Measurements from ENCODE around the gene NET1. TPM values are rescaled to one million over a fixed set of nuclear protein-coding genes. Genes with fewer than 3 reads are reported as not detected.

NET1 gene
- total RNA-seq, 4 donors from 2014 or later, result 272 to 430 (median 363) TPM

DNA sequence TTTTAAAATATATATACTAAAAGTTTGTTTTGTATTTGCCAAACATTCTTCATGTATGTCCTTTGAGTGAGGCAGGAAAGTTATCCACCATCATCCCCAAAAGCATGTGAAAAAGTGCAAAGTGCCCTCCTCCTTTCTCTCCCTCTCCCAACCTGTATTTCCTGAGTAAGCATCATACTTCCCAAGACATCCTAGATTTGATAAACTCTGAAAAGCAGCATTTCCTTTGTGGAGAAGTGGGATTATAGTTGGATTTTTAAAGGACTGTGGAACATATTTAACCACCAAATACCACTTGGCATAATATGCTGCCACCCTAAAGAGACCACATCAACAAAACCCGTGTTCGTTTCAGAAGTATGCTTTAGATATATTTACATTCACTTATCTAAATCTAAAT, 36.9 kb downstream of the NET1 start:
- Histone ChIP-seq H3K9me3 (no peaks in the 10 kb centered on the region), H3K27me3 (no peaks in the 10 kb centered on the region), H3K4me1 (peaks cover 6 to 39% (median 34%) of the 10 kb centered on the region in 4 donors), H3K4me3 (peak overlapping the region; percentile 59 to 74 (median 66)), H3K36me3 (peaks cover 22 to 27% (median 23%) of the 10 kb centered on the region in 4 donors), H3K27ac (replicated peaks in 1 of 4) (peak overlapping the region; percentile 74 to 85 (median 78))
- no peak for TF ChIP-seq POLR2AphosphoS5 (IDR thresholded peaks at IDR 0.05)
- TF ChIP-seq, protein P1, sequence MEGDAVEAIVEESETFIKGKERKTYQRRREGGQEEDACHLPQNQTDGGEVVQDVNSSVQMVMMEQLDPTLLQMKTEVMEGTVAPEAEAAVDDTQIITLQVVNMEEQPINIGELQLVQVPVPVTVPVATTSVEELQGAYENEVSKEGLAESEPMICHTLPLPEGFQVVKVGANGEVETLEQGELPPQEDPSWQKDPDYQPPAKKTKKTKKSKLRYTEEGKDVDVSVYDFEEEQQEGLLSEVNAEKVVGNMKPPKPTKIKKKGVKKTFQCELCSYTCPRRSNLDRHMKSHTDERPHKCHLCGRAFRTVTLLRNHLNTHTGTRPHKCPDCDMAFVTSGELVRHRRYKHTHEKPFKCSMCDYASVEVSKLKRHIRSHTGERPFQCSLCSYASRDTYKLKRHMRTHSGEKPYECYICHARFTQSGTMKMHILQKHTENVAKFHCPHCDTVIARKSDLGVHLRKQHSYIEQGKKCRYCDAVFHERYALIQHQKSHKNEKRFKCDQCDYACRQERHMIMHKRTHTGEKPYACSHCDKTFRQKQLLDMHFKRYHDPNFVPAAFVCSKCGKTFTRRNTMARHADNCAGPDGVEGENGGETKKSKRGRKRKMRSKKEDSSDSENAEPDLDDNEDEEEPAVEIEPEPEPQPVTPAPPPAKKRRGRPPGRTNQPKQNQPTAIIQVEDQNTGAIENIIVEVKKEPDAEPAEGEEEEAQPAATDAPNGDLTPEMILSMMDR (IDR thresholded peaks at IDR 0.05), result no peak
- TF ChIP-seq POLR2A (IDR thresholded peaks at IDR 0.05; ENCODE audit: low read depth), result no peak
- no peak for TF ChIP-seq EP300 (IDR thresholded peaks at IDR 0.05)
- 16% methylated on average over 2 of the region's 2 CpGs for WGBS
- no peak for DNase-seq (ENCODE audit: extremely low spot score)
- intact Hi-C loops (cut with DNase I), result loop anchor here (2.0 kb wide), 1 partner anchor 110 kb away; no protein-coding TSS in a partner anchor

DNA sequence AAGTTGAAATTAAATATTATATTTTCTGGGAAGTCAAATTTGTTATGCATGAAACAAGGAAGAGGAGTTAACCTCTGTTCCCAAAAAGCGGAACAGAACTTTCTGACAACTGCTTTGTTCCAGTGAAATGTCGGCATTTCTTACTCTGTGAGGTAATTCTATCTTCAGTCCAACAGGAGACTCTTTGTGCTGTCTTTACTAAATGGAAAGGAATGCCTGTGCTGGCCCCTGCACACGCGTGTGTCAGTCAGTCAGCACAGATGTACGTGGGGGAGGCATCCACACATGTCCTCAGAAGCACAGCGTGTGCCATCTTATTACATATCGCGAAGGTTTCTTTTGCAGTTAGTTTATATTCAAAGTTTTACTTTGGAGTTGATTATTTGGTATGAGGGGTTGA, 37.5 kb downstream of the NET1 start:
- TF ChIP-seq, protein P1 (IDR thresholded peaks at IDR 0.05), result peak in 1 of 3 experiments; percentile 30
- no peak for TF ChIP-seq POLR2A (IDR thresholded peaks at IDR 0.05; ENCODE audit: low read depth)
- peak; percentile 79 to 89 for TF ChIP-seq POLR2AphosphoS5 (IDR thresholded peaks at IDR 0.05)
- peak overlapping the region; percentile 74 to 85 (median 78) for H3K27ac ChIP-seq (replicated peaks in 1 of 4)
- no peak for DNase-seq (ENCODE audit: extremely low spot score)
- peak overlapping the region; percentile 59 to 74 (median 66) for H3K4me3 ChIP-seq
- intact Hi-C loops (cut with DNase I), result loop anchor here (2.0 kb wide), 1 partner anchor 109 kb away; no protein-coding TSS in a partner anchor
- H3K4me1 ChIP-seq, result peaks cover 6 to 33% (median 29%) of the 10 kb centered on the region in 4 donors
- no peaks in the 10 kb centered on the region for H3K9me3 ChIP-seq
- WGBS, result 31% methylated on average over 8 of the region's 8 CpGs
- no peaks in the 10 kb centered on the region for H3K27me3 ChIP-seq
- peaks cover 28 to 33% (median 29%) of the 10 kb centered on the region in 4 donors for H3K36me3 ChIP-seq

DNA sequence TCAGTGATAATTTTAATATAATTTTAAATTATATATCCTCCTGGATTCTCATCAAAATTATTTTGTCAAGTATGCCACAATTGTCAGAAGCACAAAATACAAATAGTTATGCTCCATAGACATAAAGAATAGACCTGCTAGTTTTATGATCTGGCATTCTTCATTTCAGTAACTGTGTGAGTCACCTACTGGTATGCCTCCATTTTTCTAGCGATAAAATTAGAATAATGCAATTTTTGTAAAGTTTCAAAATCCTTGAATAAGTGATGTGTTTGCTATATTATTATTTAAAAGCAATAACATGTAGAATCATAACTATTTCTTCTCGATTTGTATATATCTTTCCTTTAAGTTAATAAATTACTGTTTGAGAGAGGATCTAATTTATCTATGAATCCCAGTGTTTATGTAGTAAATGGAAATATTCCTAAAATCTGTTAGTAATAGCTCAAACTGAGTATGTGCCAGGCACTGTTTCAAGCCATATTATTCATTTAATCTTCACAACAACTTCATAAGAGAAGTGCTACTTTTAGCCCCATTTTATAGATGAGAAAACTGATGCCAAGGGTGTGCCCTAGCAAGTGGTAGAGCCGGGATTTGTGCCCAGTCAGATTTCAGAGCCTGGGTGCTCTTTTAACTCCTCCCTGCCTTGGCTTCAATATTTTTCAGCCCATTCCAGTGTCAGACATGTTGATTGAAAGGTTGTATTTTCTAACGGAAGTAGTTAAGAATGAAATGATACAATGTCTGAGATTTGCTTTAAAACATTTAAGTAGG, 38.4 kb downstream of the NET1 start:
- peaks cover 5 to 24% (median 21%) of the 10 kb centered on the region in 4 donors for H3K4me1 ChIP-seq
- intact Hi-C loops (cut with DNase I), result no loop called here
- H3K9me3 ChIP-seq, result no peaks in the 10 kb centered on the region
- TF ChIP-seq, protein P1 (IDR thresholded peaks at IDR 0.05), result no peak
- TF ChIP-seq EP300 (IDR thresholded peaks at IDR 0.05) (no peak), POLR2A (IDR thresholded peaks at IDR 0.05; ENCODE audit: low read depth) (no peak), POLR2AphosphoS5 (IDR thresholded peaks at IDR 0.05) (no peak)
- WGBS, result 66% methylated on average over 4 of the region's 4 CpGs
- peak overlapping the region; percentile 44 to 85 (median 75) for H3K27ac ChIP-seq (replicated peaks in 1 of 4)
- peak overlapping the region; percentile 59 to 74 (median 66) for H3K4me3 ChIP-seq
- peaks cover 35 to 42% (median 39%) of the 10 kb centered on the region in 4 donors for H3K36me3 ChIP-seq
- DNase-seq (ENCODE audit: extremely low spot score), result no peak
- H3K27me3 ChIP-seq, result no peaks in the 10 kb centered on the region

DNA sequence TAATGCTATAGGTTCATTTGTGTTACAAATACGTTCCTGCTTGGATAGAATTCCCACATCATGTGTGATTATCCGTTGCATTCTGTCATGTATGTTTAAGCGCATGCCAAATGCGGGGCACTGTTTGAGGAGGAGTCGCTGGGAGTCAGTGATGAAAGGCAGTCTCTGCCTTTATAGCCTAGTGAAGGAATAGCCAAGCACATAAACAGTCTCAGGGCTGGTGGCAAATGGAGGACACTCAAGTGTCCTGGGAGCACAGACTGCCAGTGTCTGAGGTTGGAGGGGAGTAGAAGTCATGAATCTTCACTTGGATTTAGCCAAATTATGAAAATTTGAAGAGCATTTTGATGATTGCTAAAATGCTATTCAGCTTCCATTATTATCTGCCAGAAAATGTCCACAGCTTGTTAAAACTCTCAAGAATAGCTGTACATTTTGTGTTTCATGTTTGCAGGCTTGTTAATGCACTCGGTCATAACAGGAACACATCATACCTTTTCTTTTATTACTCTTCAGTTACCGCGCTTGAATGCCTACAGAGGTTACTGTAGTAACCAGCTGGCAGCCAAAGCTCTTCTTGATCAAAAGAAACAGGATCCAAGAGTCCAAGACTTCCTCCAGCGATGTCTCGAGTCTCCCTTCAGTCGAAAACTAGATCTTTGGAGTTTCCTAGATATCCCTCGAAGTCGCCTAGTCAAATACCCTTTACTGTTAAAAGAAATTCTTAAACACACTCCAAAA, 41.6 kb downstream of the NET1 start:
- H3K36me3 ChIP-seq, result peaks cover 51 to 74% (median 64%) of the 10 kb centered on the region in 4 donors
- no peak for DNase-seq (ENCODE audit: extremely low spot score)
- H3K9me3 ChIP-seq, result no peaks in the 10 kb centered on the region
- no peaks in the 10 kb centered on the region for H3K27me3 ChIP-seq
- H3K4me3 ChIP-seq, result no peak overlapping the region
- intact Hi-C loops (cut with DNase I), result no loop called here
- H3K27ac ChIP-seq (replicated peaks in 1 of 4), result peak overlapping the region in 1 of 4 donors; percentile 6
- peaks cover 0 to 19% (median 16%) of the 10 kb centered on the region in 4 donors for H3K4me1 ChIP-seq
- WGBS, result 87% methylated on average over 13 of the region's 13 CpGs
- TF ChIP-seq POLR2AphosphoS5 (IDR thresholded peaks at IDR 0.05) (no peak), EP300 (IDR thresholded peaks at IDR 0.05) (no peak), POLR2A (IDR thresholded peaks at IDR 0.05; ENCODE audit: low read depth) (no peak)
- TF ChIP-seq, protein P1 (IDR thresholded peaks at IDR 0.05), result no peak

Data from esophagus muscularis mucosa (tissue), 4 donors.